Left colon (tissue), 2 donors: ENCODE data around the gene ITPK1. TPM values are rescaled to one million over a fixed set of nuclear protein-coding genes. Genes with fewer than 3 reads are reported as not detected.
A peak's percentile ranks its signal among the peaks of the same experiment; 100 is the strongest.
"Not testable (repeated sequence)": the region's sequence is repeated elsewhere in the genome, so short reads cannot be mapped to it uniquely, and the experiment has no call there.

Experiments used
- ATAC-seq: fragments of 200-7000 bp; cut with Tn5 transposase; one replicate; pipeline ENCODE4 v1.9.1; 2020; ENCODE audit warnings: mild to moderate bottlenecking, moderate library complexity
- DNase-seq, 2 donors: peaks; one replicate each; pipeline ENCODE4 v3.0.0-alpha.2; 2020
- intact Hi-C, 2 donors: fragments of 100-400 bp; cut with DNase I in 1 of 2; cut with micrococcal nuclease in 1 of 2; formaldehyde crosslinking; loops; one replicate each; pipeline versions ENCODE4 v1.11.2 to v1.14.0; 2022; cut with DNase I, micrococcal nuclease
- total RNA-seq, 2 donors: library from RNA; stranded (reverse); fragmentation: NEBNext Ultra II Directional; extraction: Animal tissue kit (Norgen Biotek cat#: 25700); gene quantifications; one replicate each; pipeline ENCODE4 v1.2.1, GENCODE V29; 2021
- donor health status: DM: no; HTN: no; CAD: no.
- donor health status: DM: yes; HTN: yes; CAD: no.

ITPK1 gene
- total RNA-seq, 2 donors from 2014 or later: 138 to 142 TPM

- intact Hi-C loops: no loop called here
- ATAC-seq (peak; percentile 9), DNase-seq (no peak)
These were observed 41.6 kb downstream of the ITPK1 start for GRCh38 chr14:93073910-93074769.

- intact Hi-C loops: no loop called here
- ATAC-seq: peak; percentile 85
- no peak for DNase-seq
These were observed 42.4 kb downstream of the ITPK1 start for GRCh38 chr14:93073358-93073707.

GRCh38 chr14:93072659-93073357 is 42.9 kb downstream of the ITPK1 start:
- DNase-seq (no peak), ATAC-seq (peak; percentile 24)
- intact Hi-C loops: no loop called here

GRCh38 chr14:93068711-93069110 is 47.0 kb downstream of the ITPK1 start:
- DNase-seq: no peak
- intact Hi-C loops: no loop called here
- ATAC-seq: no peak

GRCh38 chr14:93067088-93067487 is 48.6 kb downstream of the ITPK1 start:
- no peak for ATAC-seq
- intact Hi-C loops: no loop called here
- no peak for DNase-seq

- ATAC-seq (no peak), DNase-seq (no peak)
- intact Hi-C loops: no loop called here
These were observed 50.4 kb downstream of the ITPK1 start for GRCh38 chr14:93065272-93065730.

GRCh38 chr14:93064411-93065271 is 51.1 kb downstream of the ITPK1 start:
- DNase-seq (no peak), ATAC-seq (no peak)
- intact Hi-C loops: no loop called here

GRCh38 chr14:93063393-93063792 is 52.3 kb downstream of the ITPK1 start:
- ATAC-seq (no peak), DNase-seq (no peak)
- intact Hi-C loops: no loop called here

GRCh38 chr14:93062890-93063289 is 52.8 kb downstream of the ITPK1 start:
- ATAC-seq (no peak), DNase-seq (no peak)
- intact Hi-C loops: no loop called here

GRCh38 chr14:93062013-93062412 is 53.7 kb downstream of the ITPK1 start:
- DNase-seq, ATAC-seq, intact Hi-C loops: not testable (repeated sequence)

GRCh38 chr14:93061380-93062012 is 54.2 kb downstream of the ITPK1 start:
- intact Hi-C loops: no loop called here
- DNase-seq (no peak), ATAC-seq (no peak)

- DNase-seq: no peak
- intact Hi-C loops: no loop called here
- ATAC-seq: no peak
These were observed 54.9 kb downstream of the ITPK1 start for GRCh38 chr14:93060841-93061240.

- no peak for ATAC-seq
- intact Hi-C loops: no loop called here
- no peak for DNase-seq
These were observed 55.7 kb downstream of the ITPK1 start for GRCh38 chr14:93059917-93060545.

- intact Hi-C loops: no loop called here
- DNase-seq: no peak
These were observed 56.5 kb downstream of the ITPK1 start for GRCh38 chr14:93059260-93059659.

GRCh38 chr14:93057586-93058280 is 58.0 kb downstream of the ITPK1 start:
- DNase-seq (no peak), ATAC-seq (no peak)

More at GRCh38 chr14:93059260-93059659, 56.5 kb downstream of the ITPK1 start:
- no peak for ATAC-seq

GRCh38 chr14:93056840-93057585 is 58.7 kb downstream of the ITPK1 start:
- ATAC-seq: peak; percentile 19
- intact Hi-C loops: no loop called here
- no peak for DNase-seq

More at GRCh38 chr14:93057586-93058280, 58.0 kb downstream of the ITPK1 start:
- intact Hi-C loops: no loop called here
